HEK293 (cell line): ENCODE results near the gene PGM2.

Source experiments
- CTCF ChIP-seq: fragments of 450-650 bp; formaldehyde crosslinking; IDR thresholded peaks from 2 replicates; pipeline ENCODE4 v1.5.1; 2016; ENCODE audit warnings: missing biosample characterization, missing genetic modification characterization
- TSHZ1 ChIP-seq: fragments of 450-650 bp; formaldehyde crosslinking; IDR thresholded peaks from 2 replicates; pipeline ENCODE4 v1.5.1; 2016; ENCODE audit warnings: missing biosample characterization, missing genetic modification characterization, borderline replicate concordance
- ZBTB7A ChIP-seq: fragments of 450-650 bp; formaldehyde crosslinking; IDR thresholded peaks from 2 replicates; pipeline ENCODE4 v1.5.1; 2016; ENCODE audit warnings: low read depth, missing biosample characterization, missing genetic modification characterization
- ZNF239 ChIP-seq: fragments of 450-650 bp; formaldehyde crosslinking; IDR thresholded peaks from 2 replicates; pipeline ENCODE4 v1.5.1; 2016; ENCODE audit warnings: missing biosample characterization, missing genetic modification characterization

- no peak for TF ChIP-seq ZBTB7A (tag by site-specific recombination)
- TF ChIP-seq TSHZ1 (tag by site-specific recombination) = no peak
- no peak for TF ChIP-seq CTCF (tag by site-specific recombination)
- TF ChIP-seq ZNF239 (tag by site-specific recombination) = no peak
These were observed 20.9 kb downstream of the PGM2 start for GRCh38 chr4:37847311-37847884.
